Esophagus squamous epithelium (tissue), 5 donors: ENCODE data around the gene FKBP15. TPM values are rescaled to one million over a fixed set of nuclear protein-coding genes. Genes with fewer than 3 reads are reported as not detected.

Source experiments
- DNase-seq: peaks from one replicate; lab custom pipeline; 2025; lab: John Stamatoyannopoulos, UW
- H3K27ac ChIP-seq, 4 donors: fragments of 200-600 bp; sonication (generic); one replicate each; pipeline ENCODE4 v1.5.1; 2016 to 2019; ENCODE audit warnings: mild to moderate bottlenecking in 1 of 4
- H3K27me3 ChIP-seq, 4 donors: fragments of 200-600 bp; sonication (generic); 1 replicate in 3 of 4; 2 replicates in 1 of 4; pipeline versions ENCODE4 v1.5.1 to v1.6.0; 2017 to 2021; ENCODE audit warnings: antibody characterized with exemption in 1 of 4
- H3K36me3 ChIP-seq, 3 donors: fragments of 200-600 bp; sonication (generic); one replicate each; pipeline ENCODE4 v1.5.1; 2016 to 2019
- H3K4me1 ChIP-seq, 3 donors: fragments of 200-600 bp; sonication (generic); one replicate each; pipeline ENCODE4 v1.5.1; 2017 to 2019
- H3K4me3 ChIP-seq, 4 donors: fragments of 200-600 bp; sonication (generic); 1 replicate in 3 of 4; 2 replicates in 1 of 4; pipeline ENCODE4 v1.5.1; 2016 to 2019; ENCODE audit warnings: mild to moderate bottlenecking in 2 of 4, moderate library complexity in 1 of 4
- H3K9me3 ChIP-seq, 3 donors: fragments of 200-600 bp; sonication (generic); one replicate each; pipeline ENCODE4 v1.5.1; 2016 to 2019
- CTCF ChIP-seq, 6 experiments: fragments of 450-650 bp in 4 of 6; fragments of 200-600 bp in 2 of 6; sonication (generic) in 2 of 6; IDR thresholded peaks; one replicate each; pipeline ENCODE4 v1.5.1; 2016 to 2019; ENCODE audit warnings: antibody characterized with exemption in 6 of 6, mild to moderate bottlenecking in 4 of 6, moderate library complexity in 4 of 6
- POLR2A ChIP-seq, 4 donors: fragments of 450-650 bp; IDR thresholded peaks; one replicate each; pipeline ENCODE4 v1.6.1; 2017; ENCODE audit warnings: antibody characterized with exemption in 4 of 4, mild to moderate bottlenecking in 4 of 4, moderate library complexity in 3 of 4
- WGBS, 2 donors: methylation state at CpG; one replicate each; pipeline ENCODE4 v1.1.5; 2018; 5-methylcytosine and 5-hydroxymethylcytosine counted together
- intact Hi-C: fragments of 100-400 bp; cut with DNase I; formaldehyde crosslinking; loops from one replicate; pipeline ENCODE4 v1.15.0; 2022
- total RNA-seq, 4 donors: library from RNA; depleted of rRNA; stranded (reverse); fragments of >200 nt; gene quantifications; one replicate each; pipeline ENCODE4 v1.1.0, GENCODE V29; 2016
- donor health status: DM: yes; HTN: yes; CAD: no.

The FKBP15 gene
- total RNA-seq, 4 donors from 2014 or later, result 17.7 to 23.3 (median 20.5) TPM

- Histone ChIP-seq H3K9me3 (no peaks in the 10 kb centered on the region), H3K4me1 (peaks cover 0 to 10% (median 0%) of the 10 kb centered on the region in 3 donors), H3K4me3 (no peak overlapping the region), H3K27me3 (no peaks in the 10 kb centered on the region), H3K27ac (no peak overlapping the region), H3K36me3 (peaks cover 29 to 100% (median 58%) of the 10 kb centered on the region in 3 donors)
- intact Hi-C loops, result no loop called here
- 50 to 64% methylated on average over 3 to 4 of the region's 4 CpGs for WGBS, 2 donors
- no peak for DNase-seq
- TF ChIP-seq CTCF (IDR thresholded peaks at IDR 0.05) (no peak), POLR2A (IDR thresholded peaks at IDR 0.05) (no peak)
Observed at GRCh38 chr9:113164536-113165300, 56.4 kb downstream of the FKBP15 start.

GRCh38 chr9:113163001-113163400, 58.1 kb downstream of the FKBP15 start:
- peaks cover 12 to 100% (median 48%) of the 10 kb centered on the region in 3 donors for H3K36me3 ChIP-seq
- intact Hi-C loops, result no loop called here

GRCh38 chr9:113160571-113160970, 60.5 kb downstream of the FKBP15 start:
- no peak overlapping the region for H3K4me3 ChIP-seq
- no peak for DNase-seq
- WGBS, 2 donors, result 43 to 59% methylated on average over 3 of the region's 3 CpGs
- no peak overlapping the region for H3K27ac ChIP-seq
- TF ChIP-seq POLR2A (IDR thresholded peaks at IDR 0.05), result no peak
- no peak for TF ChIP-seq CTCF (IDR thresholded peaks at IDR 0.05)
- peaks cover 8 to 92% (median 26%) of the 10 kb centered on the region in 3 donors for H3K36me3 ChIP-seq
- H3K4me1 ChIP-seq, result peaks cover 0 to 15% (median 0%) of the 10 kb centered on the region in 3 donors
- H3K27me3 ChIP-seq, result no peaks in the 10 kb centered on the region
- no peaks in the 10 kb centered on the region for H3K9me3 ChIP-seq
- intact Hi-C loops, result no loop called here

More at GRCh38 chr9:113163001-113163400, 58.1 kb downstream of the FKBP15 start:
- DNase-seq, result no peak
- 72 to 100% methylated on average over 2 to 3 of the region's 3 CpGs for WGBS, 2 donors
- Histone ChIP-seq H3K4me3 (no peak overlapping the region), H3K4me1 (peaks cover 0 to 10% (median 0%) of the 10 kb centered on the region in 3 donors), H3K9me3 (no peaks in the 10 kb centered on the region), H3K27me3 (no peaks in the 10 kb centered on the region), H3K27ac (no peak overlapping the region)
- TF ChIP-seq CTCF (IDR thresholded peaks at IDR 0.05), result no peak
- no peak for TF ChIP-seq POLR2A (IDR thresholded peaks at IDR 0.05)

- H3K4me3 ChIP-seq, result no peak overlapping the region
- no peaks in the 10 kb centered on the region for H3K27me3 ChIP-seq
- no peak for TF ChIP-seq CTCF (IDR thresholded peaks at IDR 0.05)
- no peak for TF ChIP-seq POLR2A (IDR thresholded peaks at IDR 0.05)
- DNase-seq, result no peak
- H3K36me3 ChIP-seq, result peaks cover 8 to 71% (median 16%) of the 10 kb centered on the region in 3 donors
- WGBS, 2 donors, result 86 to 87% methylated on average over 4 to 5 of the region's 5 CpGs
- no peaks in the 10 kb centered on the region for H3K9me3 ChIP-seq
- H3K27ac ChIP-seq, result no peak overlapping the region
- H3K4me1 ChIP-seq, result peaks cover 0 to 23% (median 0%) of the 10 kb centered on the region in 3 donors
- intact Hi-C loops, result no loop called here
Observed at GRCh38 chr9:113158446-113158845, 62.6 kb downstream of the FKBP15 start.

- H3K9me3 ChIP-seq, result no peaks in the 10 kb centered on the region
- no peak overlapping the region for H3K4me3 ChIP-seq
- intact Hi-C loops, result no loop called here
- H3K27ac ChIP-seq, result no peak overlapping the region
- DNase-seq, result no peak
- TF ChIP-seq CTCF (IDR thresholded peaks at IDR 0.05) (no peak), POLR2A (IDR thresholded peaks at IDR 0.05) (no peak)
- H3K4me1 ChIP-seq, result peaks cover 8 to 38% (median 12%) of the 10 kb centered on the region in 3 donors
- H3K27me3 ChIP-seq, result no peaks in the 10 kb centered on the region
- peaks cover 4 to 55% (median 5%) of the 10 kb centered on the region in 3 donors for H3K36me3 ChIP-seq
- WGBS, 2 donors, result 60 to 88% methylated on average over 1 of the region's 1 CpG
Observed at GRCh38 chr9:113156880-113157279, 64.2 kb downstream of the FKBP15 start.
